WTC11 (cell line): Measurements from ENCODE around the gene RABL6. TPM values are rescaled to one million over a fixed set of nuclear protein-coding genes. Genes with fewer than 3 reads are reported as not detected.

Source experiments
- ATAC-seq: fragments of 200-7000 bp; cut with Tn5 transposase; 2 replicates; pipeline ENCODE4 v1.10.0; 2021; ENCODE audit warnings: mild to moderate bottlenecking, moderate library complexity
- CTCF ChIA-PET: fragments of 300-600 bp; sonication (Branson Sonifier 250); formaldehyde crosslinking; loops from one replicate; lab custom pipeline; 2021; ENCODE audit warnings: antibody characterized with exemption; lab: Charles Lee
- POLR2A ChIA-PET: fragments of 350-600 bp; sonication (Branson Sonifier 250); formaldehyde crosslinking; loops from one replicate; lab custom pipeline; 2021; ENCODE audit warnings: antibody characterized with exemption; lab: Charles Lee
- DNase-seq: peaks from one replicate; pipeline ENCODE4 v3.0.0; 2021; ENCODE audit warnings: low spot score
- H3K27ac Mint-ChIP-seq: 2 replicates; pipeline ENCODE4 v1.8.0; 2021; ENCODE audit warnings: mixed read lengths
- H3K27me3 Mint-ChIP-seq: 2 replicates; pipeline ENCODE4 v1.8.0; 2021; ENCODE audit warnings: low read depth, mild to moderate bottlenecking, moderate library complexity, mixed read lengths
- H3K36me3 Mint-ChIP-seq: 2 replicates; pipeline ENCODE4 v1.8.0; 2021; ENCODE audit warnings: mixed read lengths
- H3K4me1 Mint-ChIP-seq: 2 replicates; pipeline ENCODE4 v1.8.0; 2022; ENCODE audit warnings: mixed read lengths
- H3K4me3 Mint-ChIP-seq: 2 replicates; pipeline ENCODE4 v1.8.0; 2021; ENCODE audit warnings: mild to moderate bottlenecking, moderate library complexity, mixed read lengths
- H3K9me3 Mint-ChIP-seq: 2 replicates; pipeline ENCODE4 v1.8.0; 2021; ENCODE audit warnings: mixed read lengths
- CTCF ChIP-seq: fragments of 200-600 bp; IDR thresholded peaks from 2 replicates; pipeline ENCODE4 v1.8.0; 2022; ENCODE audit warnings: antibody characterized with exemption
- ETV6 ChIP-seq: sonication (generic); formaldehyde crosslinking; IDR thresholded peaks from 2 replicates; pipeline ENCODE4 v1.8.1; 2022; ENCODE audit warnings: mild to moderate bottlenecking, missing genetic modification reagents
- FOXP1 ChIP-seq: sonication (generic); formaldehyde crosslinking; IDR thresholded peaks from 2 replicates; pipeline ENCODE4 v1.8.0; 2022; ENCODE audit warnings: missing genetic modification reagents, mild to moderate bottlenecking, moderate library complexity, borderline replicate concordance
- IRF2 ChIP-seq: sonication (generic); formaldehyde crosslinking; IDR thresholded peaks from 2 replicates; pipeline ENCODE4 v1.8.0; 2022; ENCODE audit warnings: low read depth, missing genetic modification reagents, borderline replicate concordance
- NR1H2 ChIP-seq: sonication (generic); formaldehyde crosslinking; IDR thresholded peaks from 2 replicates; pipeline ENCODE4 v1.9.0; 2021; ENCODE audit warnings: mild to moderate bottlenecking, moderate library complexity, missing genetic modification reagents
- PRDM15 ChIP-seq: sonication (generic); formaldehyde crosslinking; IDR thresholded peaks from 2 replicates; pipeline ENCODE4 v1.8.0; 2022; ENCODE audit warnings: missing genetic modification reagents
- RELA ChIP-seq: sonication (generic); formaldehyde crosslinking; IDR thresholded peaks from 2 replicates; pipeline ENCODE4 v1.8.1; 2022; ENCODE audit warnings: missing genetic modification reagents, mild to moderate bottlenecking, borderline replicate concordance
- TCF7 ChIP-seq: sonication (generic); formaldehyde crosslinking; IDR thresholded peaks from 2 replicates; pipeline ENCODE4 v1.8.0; 2022; ENCODE audit warnings: mild to moderate bottlenecking, low read depth, missing genetic modification reagents, moderate library complexity
- TEAD1 ChIP-seq: sonication (generic); formaldehyde crosslinking; IDR thresholded peaks from 2 replicates; pipeline ENCODE4 v1.8.0; 2022; ENCODE audit warnings: mild to moderate bottlenecking, missing genetic modification reagents
- ZBTB43 ChIP-seq: sonication (generic); formaldehyde crosslinking; IDR thresholded peaks from 2 replicates; pipeline ENCODE4 v1.8.1; 2023; ENCODE audit warnings: mild to moderate bottlenecking, missing genetic modification reagents
- ZMAT4 ChIP-seq: fragments of 250-450 bp; sonication (Bioruptor Pico); IDR thresholded peaks from 2 replicates; pipeline ENCODE4 v1.9.0; 2021; ENCODE audit warnings: mild to moderate bottlenecking
- ZNF512 ChIP-seq: sonication (generic); formaldehyde crosslinking; IDR thresholded peaks from 2 replicates; pipeline ENCODE4 v1.8.1; 2022; ENCODE audit warnings: missing genetic modification reagents, borderline replicate concordance
- ZNF532 ChIP-seq: fragments of 250-450 bp; sonication (Bioruptor Pico); IDR thresholded peaks from 2 replicates; pipeline ENCODE4 v1.9.0; 2021; ENCODE audit warnings: mild to moderate bottlenecking, borderline replicate concordance
- total RNA-seq: library from RNA; stranded (reverse); gene quantifications from 3 replicates; pipeline ENCODE4 v1.2.3, GENCODE V29; 2021

RABL6 gene
- total RNA-seq, 1 experiment from 2014 or later = 171 TPM

GRCh38 chr9:136803551-136804508 lies 3.9 kb upstream of the RABL6 start:
- DNase-seq (no peak), ATAC-seq (no peak)
- ChIA-PET POLR2A (no interaction called here), CTCF (interaction anchor here (0.8 to 1.1 kb wide), 3 partner anchors 19 to 46 kb away, joined by 3 to 4 read pairs (median 4); partner anchors contain the start of genes AJM1 and LCN8)
- H3K9me3 Mint-ChIP-seq = no peaks in the 10 kb centered on the region
- no peak overlapping the region for H3K27ac Mint-ChIP-seq
- peaks cover 3% of the 10 kb centered on the region for H3K36me3 Mint-ChIP-seq
- TF ChIP-seq NR1H2 (CRISPR knock-in tag) (no peak), TCF7 (CRISPR knock-in tag) (no peak), IRF2 (CRISPR knock-in tag) (no peak), CTCF (no peak), ZNF512 (CRISPR knock-in tag) (no peak), TEAD1 (CRISPR knock-in tag) (no peak), RELA (CRISPR knock-in tag) (no peak), FOXP1 (CRISPR knock-in tag) (no peak), ZNF532 (CRISPR knock-in tag) (no peak), ZMAT4 (CRISPR knock-in tag) (no peak)
- peaks cover 9% of the 10 kb centered on the region for H3K4me1 Mint-ChIP-seq
- no peak overlapping the region for H3K4me3 Mint-ChIP-seq
- peaks cover 37% of the 10 kb centered on the region for H3K27me3 Mint-ChIP-seq

- POLR2A ChIA-PET = no interaction called here
- Mint-ChIP-seq H3K36me3 (peaks cover 5% of the 10 kb centered on the region), H3K9me3 (no peaks in the 10 kb centered on the region), H3K4me1 (peaks cover 16% of the 10 kb centered on the region), H3K27me3 (peaks cover 30% of the 10 kb centered on the region), H3K27ac (no peak overlapping the region), H3K4me3 (no peak overlapping the region)
- DNase-seq = no peak
- ATAC-seq = no peak
- CTCF ChIA-PET = interaction anchor here (0.8 kb wide), 1 partner anchor 47 kb away, joined by 3 read pairs; the partner anchor contains the start of gene LCN8
- TF ChIP-seq ETV6 (CRISPR knock-in tag) = no peak
- no peak for TF ChIP-seq PRDM15 (CRISPR knock-in tag)
- no peak for TF ChIP-seq ZBTB43 (CRISPR knock-in tag)
These were observed 3.1 kb upstream of the RABL6 start for GRCh38 chr9:136804509-136805206.
